ENCODE data around the gene TNFRSF1A.

TNFRSF1A gene

GRCh38 chr12:6341417-6342139 lies at the start of gene TNFRSF1A:
TSS of gene TNFRSF1A (minus strand) at chr12:6342076. CDS start at chr12:6341814, 262 bp downstream.
- H3K27ac ChIP-seq (ENCODE audit: low read length), result peak within 1 kb of the TSS; percentile 68
- H3K4me1 ChIP-seq (ENCODE audit: insufficient read depth, low read length), result peaks cover 45% of the 10 kb centered on the region
- H3K9ac ChIP-seq (ENCODE audit: low read depth, low read length), result peak within 1 kb of the TSS; percentile 92
- H3K27me3 ChIP-seq (ENCODE audit: insufficient read depth, low read length), result no peaks in the 10 kb centered on the region
- H3K4me3 ChIP-seq (ENCODE audit: low read length), result peak within 1 kb of the TSS; percentile 91
- no peaks in the 10 kb centered on the region for H3K9me3 ChIP-seq (ENCODE audit: insufficient read depth, low read depth, low read length)
- H3K36me3 ChIP-seq (ENCODE audit: insufficient read depth, low read depth, low read length), result no peaks in the 10 kb centered on the region

GRCh38 chr12:6391013-6391412 lies 49.1 kb upstream of the TNFRSF1A start:
- H3K9me3 ChIP-seq (ENCODE audit: insufficient read depth, low read depth, low read length), result no peaks in the 10 kb centered on the region
- H3K27ac ChIP-seq (ENCODE audit: low read length), result no peak overlapping the region
- H3K9ac ChIP-seq (ENCODE audit: low read depth, low read length), result no peak overlapping the region
- H3K4me3 ChIP-seq (ENCODE audit: low read length), result no peak overlapping the region
- no peaks in the 10 kb centered on the region for H3K36me3 ChIP-seq (ENCODE audit: insufficient read depth, low read depth, low read length)
- no peaks in the 10 kb centered on the region for H3K27me3 ChIP-seq (ENCODE audit: insufficient read depth, low read length)
- H3K4me1 ChIP-seq (ENCODE audit: insufficient read depth, low read length), result peaks cover under 1% of the 10 kb centered on the region; the same call in 1 of the 2 replicates

- H3K36me3 ChIP-seq (ENCODE audit: insufficient read depth, low read depth, low read length), result no peaks in the 10 kb centered on the region
- H3K4me1 ChIP-seq (ENCODE audit: insufficient read depth, low read length), result no peaks in the 10 kb centered on the region
These were observed 48.4 kb upstream of the TNFRSF1A start for GRCh38 chr12:6390084-6390799.

DNA sequence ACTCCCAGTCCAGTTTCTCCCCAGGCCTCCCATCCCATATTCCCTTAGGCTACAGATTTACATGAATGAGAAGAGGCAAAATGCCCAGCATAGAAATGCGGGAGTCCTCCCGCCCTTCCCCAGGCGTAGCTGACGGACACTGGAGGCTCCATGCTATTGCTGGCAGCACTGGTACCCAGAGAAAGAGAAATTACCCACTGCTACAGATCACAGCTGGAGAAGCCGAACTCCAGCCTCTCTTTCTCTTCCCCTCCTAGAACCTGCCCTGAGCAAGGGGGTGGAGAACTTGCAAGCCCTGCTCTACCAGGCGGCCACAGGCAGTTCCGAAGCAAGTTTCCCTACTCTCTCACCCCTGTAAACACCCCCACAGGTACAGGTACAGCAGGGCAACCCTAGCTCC lies 45.7 kb upstream of the TNFRSF1A start:
- Histone ChIP-seq H3K9ac (ENCODE audit: low read depth, low read length) (no peak overlapping the region), H3K4me1 (ENCODE audit: insufficient read depth, low read length) (peaks cover 9% of the 10 kb centered on the region), H3K36me3 (ENCODE audit: insufficient read depth, low read depth, low read length) (no peaks in the 10 kb centered on the region)

More at GRCh38 chr12:6390084-6390799, 48.4 kb upstream of the TNFRSF1A start:
- H3K4me3 ChIP-seq (ENCODE audit: low read length), result no peak overlapping the region
- no peak overlapping the region for H3K9ac ChIP-seq (ENCODE audit: low read depth, low read length)
- no peaks in the 10 kb centered on the region for H3K9me3 ChIP-seq (ENCODE audit: insufficient read depth, low read depth, low read length)
- no peak overlapping the region for H3K27ac ChIP-seq (ENCODE audit: low read length)
- H3K27me3 ChIP-seq (ENCODE audit: insufficient read depth, low read length), result no peaks in the 10 kb centered on the region

GRCh38 chr12:6386491-6386890 lies 44.6 kb upstream of the TNFRSF1A start:
- Histone ChIP-seq H3K27ac (ENCODE audit: low read length) (no peak overlapping the region), H3K9me3 (ENCODE audit: insufficient read depth, low read depth, low read length) (no peaks in the 10 kb centered on the region), H3K4me1 (ENCODE audit: insufficient read depth, low read length) (peaks cover 15% of the 10 kb centered on the region), H3K9ac (ENCODE audit: low read depth, low read length) (no peak overlapping the region), H3K36me3 (ENCODE audit: insufficient read depth, low read depth, low read length) (no peaks in the 10 kb centered on the region), H3K27me3 (ENCODE audit: insufficient read depth, low read length) (peaks cover 29% of the 10 kb centered on the region), H3K4me3 (ENCODE audit: low read length) (no peak overlapping the region)

More for the DNA sequence above, 45.7 kb upstream of the TNFRSF1A start:
- Histone ChIP-seq H3K27me3 (ENCODE audit: insufficient read depth, low read length) (peaks cover 25% of the 10 kb centered on the region), H3K27ac (ENCODE audit: low read length) (no peak overlapping the region), H3K4me3 (ENCODE audit: low read length) (no peak overlapping the region), H3K9me3 (ENCODE audit: insufficient read depth, low read depth, low read length) (no peaks in the 10 kb centered on the region)

DNA sequence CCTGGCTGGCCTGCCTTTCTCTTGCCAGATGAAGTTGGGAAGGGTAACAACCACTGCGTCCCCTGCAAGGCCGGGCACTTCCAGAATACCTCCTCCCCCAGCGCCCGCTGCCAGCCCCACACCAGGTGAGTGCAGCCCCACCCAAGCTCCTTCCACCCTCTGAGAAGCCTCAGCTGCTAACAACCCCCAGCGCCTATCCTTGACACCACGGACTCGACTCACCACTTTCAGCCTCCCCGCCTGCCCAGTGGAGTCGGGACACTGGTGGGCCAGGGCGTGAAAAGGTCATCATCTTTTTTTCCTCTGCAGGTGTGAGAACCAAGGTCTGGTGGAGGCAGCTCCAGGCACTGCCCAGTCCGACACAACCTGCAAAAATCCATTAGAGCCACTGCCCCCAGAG lies 44.2 kb upstream of the TNFRSF1A start:
- Histone ChIP-seq H3K9ac (ENCODE audit: low read depth, low read length) (no peak overlapping the region), H3K4me1 (ENCODE audit: insufficient read depth, low read length) (peaks cover 17% of the 10 kb centered on the region), H3K27ac (ENCODE audit: low read length) (no peak overlapping the region), H3K27me3 (ENCODE audit: insufficient read depth, low read length) (peaks cover 34% of the 10 kb centered on the region), H3K9me3 (ENCODE audit: insufficient read depth, low read depth, low read length) (no peaks in the 10 kb centered on the region), H3K36me3 (ENCODE audit: insufficient read depth, low read depth, low read length) (no peaks in the 10 kb centered on the region), H3K4me3 (ENCODE audit: low read length) (no peak overlapping the region)

DNA sequence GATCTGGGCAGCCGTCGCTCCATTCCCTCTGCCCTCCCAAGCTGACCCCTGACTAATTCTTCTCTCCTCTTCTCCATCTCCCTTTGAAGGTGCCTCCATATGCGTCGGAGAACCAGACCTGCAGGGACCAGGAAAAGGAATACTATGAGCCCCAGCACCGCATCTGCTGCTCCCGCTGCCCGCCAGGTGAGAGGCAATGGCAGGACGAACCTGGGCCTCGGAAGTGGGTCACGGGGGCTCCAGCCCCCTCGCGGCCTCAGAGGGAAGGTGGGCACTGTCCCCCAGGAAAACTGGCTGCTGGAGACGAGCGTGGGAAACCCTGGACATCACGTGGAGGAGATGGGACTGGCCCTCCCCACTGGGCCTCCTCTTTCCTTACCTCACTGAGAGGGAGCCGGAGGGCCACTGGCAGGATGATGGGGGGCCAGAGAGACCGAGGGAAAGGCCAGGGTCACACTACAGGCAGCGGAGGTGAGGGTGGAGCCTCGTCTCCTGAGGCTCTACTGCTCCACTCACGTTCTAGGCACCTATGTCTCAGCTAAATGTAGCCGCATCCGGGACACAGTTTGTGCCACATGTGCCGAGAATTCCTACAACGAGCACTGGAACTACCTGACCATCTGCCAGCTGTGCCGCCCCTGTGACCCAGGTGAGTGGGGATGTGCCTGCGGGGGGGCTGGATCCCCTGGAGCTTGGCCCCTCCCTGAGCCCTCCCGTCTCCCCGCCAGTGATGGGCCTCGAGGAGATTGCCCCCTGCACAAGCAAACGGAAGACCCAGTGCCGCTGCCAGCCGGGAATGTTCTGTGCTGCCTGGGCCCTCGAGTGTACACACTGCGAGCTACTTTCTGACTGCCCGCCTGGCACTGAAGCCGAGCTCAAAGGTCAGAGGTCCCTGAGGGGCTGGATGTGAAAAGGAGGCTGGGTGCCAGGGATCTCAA lies 42.9 kb upstream of the TNFRSF1A start:
- Histone ChIP-seq H3K27ac (ENCODE audit: low read length) (no peak overlapping the region), H3K36me3 (ENCODE audit: insufficient read depth, low read depth, low read length) (no peaks in the 10 kb centered on the region), H3K4me1 (ENCODE audit: insufficient read depth, low read length) (peaks cover 17% of the 10 kb centered on the region), H3K9me3 (ENCODE audit: insufficient read depth, low read depth, low read length) (no peaks in the 10 kb centered on the region), H3K4me3 (ENCODE audit: low read length) (no peak overlapping the region), H3K27me3 (ENCODE audit: insufficient read depth, low read length) (peaks cover 35% of the 10 kb centered on the region), H3K9ac (ENCODE audit: low read depth, low read length) (no peak overlapping the region)

GRCh38 chr12:6383572-6384498 lies 42.0 kb upstream of the TNFRSF1A start, which contains the start of gene LTBR:
TSS of gene LTBR (plus strand) at chr12:6384162. CDS start at chr12:6384359, 197 bp downstream.
- no peak within 1 kb of the TSS; the same call in 1 of the 2 replicates for H3K9ac ChIP-seq (ENCODE audit: low read depth, low read length)
- H3K9me3 ChIP-seq (ENCODE audit: insufficient read depth, low read depth, low read length), result no peaks in the 10 kb centered on the region
- H3K27ac ChIP-seq (ENCODE audit: low read length), result no peak within 1 kb of the TSS
- no peaks in the 10 kb centered on the region for H3K36me3 ChIP-seq (ENCODE audit: insufficient read depth, low read depth, low read length)
- H3K4me3 ChIP-seq (ENCODE audit: low read length), result peak within 1 kb of the TSS; percentile 15; the same call in 1 of the 2 replicates
- H3K27me3 ChIP-seq (ENCODE audit: insufficient read depth, low read length), result peaks cover 35% of the 10 kb centered on the region
- peaks cover 17% of the 10 kb centered on the region for H3K4me1 ChIP-seq (ENCODE audit: insufficient read depth, low read length)

DNA sequence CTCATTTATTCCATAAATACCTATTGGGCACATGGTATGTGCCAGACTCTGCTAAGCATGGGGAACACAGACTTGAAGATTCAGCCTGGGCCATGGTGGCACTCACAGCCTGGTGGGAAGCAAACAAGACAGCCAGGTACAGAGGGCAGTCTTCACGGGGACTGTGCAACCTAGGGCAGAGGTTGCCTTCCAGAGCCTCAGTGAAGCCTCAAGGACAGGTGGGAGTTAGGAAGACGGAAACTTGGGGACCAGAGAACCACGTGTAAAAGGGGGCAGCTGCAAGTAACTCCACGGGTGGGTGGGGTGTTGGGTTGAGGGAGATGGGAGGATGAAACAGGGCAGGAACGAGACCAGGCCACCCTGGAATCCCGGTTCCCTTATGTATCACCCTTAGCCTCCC lies 41.1 kb upstream of the TNFRSF1A start:
- H3K27me3 ChIP-seq (ENCODE audit: insufficient read depth, low read length), result peaks cover 35% of the 10 kb centered on the region
- no peak overlapping the region for H3K9ac ChIP-seq (ENCODE audit: low read depth, low read length)
- H3K4me1 ChIP-seq (ENCODE audit: insufficient read depth, low read length), result peaks cover 17% of the 10 kb centered on the region
- H3K36me3 ChIP-seq (ENCODE audit: insufficient read depth, low read depth, low read length), result no peaks in the 10 kb centered on the region
- no peak overlapping the region for H3K4me3 ChIP-seq (ENCODE audit: low read length)
- no peaks in the 10 kb centered on the region for H3K9me3 ChIP-seq (ENCODE audit: insufficient read depth, low read depth, low read length)
- no peak overlapping the region for H3K27ac ChIP-seq (ENCODE audit: low read length)

- Histone ChIP-seq H3K27ac (ENCODE audit: low read length) (no peak overlapping the region), H3K9ac (ENCODE audit: low read depth, low read length) (no peak overlapping the region), H3K4me3 (ENCODE audit: low read length) (no peak overlapping the region), H3K27me3 (ENCODE audit: insufficient read depth, low read length) (peaks cover 35% of the 10 kb centered on the region), H3K9me3 (ENCODE audit: insufficient read depth, low read depth, low read length) (no peaks in the 10 kb centered on the region), H3K36me3 (ENCODE audit: insufficient read depth, low read depth, low read length) (no peaks in the 10 kb centered on the region), H3K4me1 (ENCODE audit: insufficient read depth, low read length) (peaks cover 22% of the 10 kb centered on the region)
These were observed 40.5 kb upstream of the TNFRSF1A start for GRCh38 chr12:6382371-6382770.

Measured in iPS-20b (cell line).